B cell (primary cell): ENCODE data around the gene SLC35F3. TPM values are rescaled to one million over a fixed set of nuclear protein-coding genes. Genes with fewer than 3 reads are reported as not detected.

Experiments used
- ATAC-seq: fragments of 200-7000 bp; cut with Tn5 transposase; one replicate; pipeline ENCODE4 v1.10.0; 2021; ENCODE audit warnings: low read depth, mild to moderate bottlenecking, moderate number of reproducible peaks, moderate library complexity
- CTCF ChIA-PET: fragments of 350-600 bp; sonication (Branson Sonifier 250); formaldehyde crosslinking; loops from one replicate; lab custom pipeline; 2021; ENCODE audit warnings: antibody characterized with exemption, inconsistent platforms; lab: Charles Lee
- POLR2A ChIA-PET: fragments of 350-600 bp; sonication (Branson Sonifier 250); formaldehyde crosslinking; loops from one replicate; lab custom pipeline; 2021; ENCODE audit warnings: antibody characterized with exemption; lab: Charles Lee
- DNase-seq: peaks from one replicate; pipeline ENCODE4 v3.0.0; 2013
- H2AFZ ChIP-seq: 2 replicates; pipeline ENCODE4 v1.6.1; 2012; ENCODE audit warnings: mild to moderate bottlenecking, low read depth, low read length; ENCODE audit not compliant: insufficient read depth, poor library complexity, severe bottlenecking
- H3K27ac ChIP-seq, 2 donors: 1 replicate in 1 of 2; 2 replicates in 1 of 2; pipeline ENCODE4 v1.5.1; 2012 to 2013; ENCODE audit warnings: low read length in 2 of 2, mild to moderate bottlenecking in 2 of 2, moderate library complexity in 1 of 2
- H3K27me3 ChIP-seq, 4 experiments: fragments of 200-600 bp in 1 of 4; sonication (generic) in 1 of 4; replicated peaks in 1 of 4; 1 replicate in 2 of 4; 2 replicates in 2 of 4; pipeline versions ENCODE4 v1.6.1 to v1.7.0; 2013 to 2016; ENCODE audit warnings: low read length in 3 of 4, mild to moderate bottlenecking in 2 of 4, mixed read lengths in 1 of 4, moderate library complexity in 1 of 4; ENCODE audit not compliant: insufficient read depth in 4 of 4, control insufficient read depth in 3 of 4; ENCODE audit errors: control extremely low read depth in 1 of 4
- H3K36me3 ChIP-seq, 2 experiments: replicated peaks in 1 of 2; 1 replicate in 1 of 2; 2 replicates in 1 of 2; pipeline versions ENCODE4 v1.6.1 to v1.7.1; 2013; ENCODE audit warnings: low read length in 1 of 2; ENCODE audit not compliant: insufficient read depth in 2 of 2, control insufficient read depth in 1 of 2; ENCODE audit errors: control extremely low read depth in 1 of 2, extremely low read depth in 1 of 2
- H3K4me1 ChIP-seq, 2 donors: fragments of 200-600 bp in 1 of 2; sonication (generic) in 1 of 2; 1 replicate in 1 of 2; 2 replicates in 1 of 2; pipeline versions ENCODE4 v1.5.1 to v1.6.1; 2013 to 2017; ENCODE audit warnings: low read length in 2 of 2; ENCODE audit not compliant: control insufficient read depth in 2 of 2, insufficient read depth in 2 of 2
- H3K4me2 ChIP-seq: replicated peaks from 2 replicates; pipeline ENCODE3; 2012; ENCODE audit warnings: mild to moderate bottlenecking, low read depth, low read length; ENCODE audit not compliant: poor library complexity, severe bottlenecking
- H3K4me3 ChIP-seq, 5 experiments: fragments of 200-600 bp in 1 of 5; sonication (generic) in 1 of 5; 1 replicate in 3 of 5; 2 replicates in 2 of 5; pipeline versions ENCODE4 v1.5.1 to v1.7.0; 2011 to 2016; ENCODE audit warnings: low read length in 4 of 5, mild to moderate bottlenecking in 4 of 5, low read depth in 2 of 5, control low read depth in 1 of 5, moderate library complexity in 1 of 5; ENCODE audit not compliant: insufficient read depth in 1 of 5; ENCODE audit errors: control extremely low read depth in 1 of 5, extremely low read depth in 1 of 5
- H3K79me2 ChIP-seq: fragments of 200-600 bp; sonication (generic); one replicate; pipeline ENCODE4 v1.6.0; 2016; ENCODE audit warnings: low read length; ENCODE audit not compliant: control insufficient read depth, insufficient read depth
- H3K9ac ChIP-seq: fragments of 200-600 bp; sonication (generic); 2 replicates; pipeline ENCODE4 v1.6.1; 2017; ENCODE audit warnings: mild to moderate bottlenecking, low read length, moderate library complexity
- H3K9me3 ChIP-seq, 3 donors: one replicate each; pipeline versions ENCODE4 v1.6.1 to v1.7.1; 2013; ENCODE audit warnings: low read length in 2 of 3; ENCODE audit not compliant: control insufficient read depth in 2 of 3, insufficient read depth in 1 of 3; ENCODE audit errors: control extremely low read depth in 1 of 3
- H4K20me1 ChIP-seq: 2 replicates; pipeline ENCODE4 v1.6.0; 2012; ENCODE audit warnings: mild to moderate bottlenecking, low read length; ENCODE audit not compliant: insufficient read depth, control insufficient read depth, poor library complexity, severe bottlenecking
- H3K27ac Mint-ChIP-seq: one replicate; pipeline ENCODE4 v1.8.0; 2021; ENCODE audit warnings: mixed read lengths
- H3K27me3 Mint-ChIP-seq: one replicate; pipeline ENCODE4 v1.8.0; 2021; ENCODE audit warnings: mixed read lengths
- H3K4me1 Mint-ChIP-seq: one replicate; pipeline ENCODE4 v1.8.0; 2021; ENCODE audit warnings: mixed read lengths
- H3K4me3 Mint-ChIP-seq: one replicate; pipeline ENCODE4 v1.8.0; 2021; ENCODE audit warnings: mixed read lengths
- H3K9me3 Mint-ChIP-seq: one replicate; pipeline ENCODE4 v1.8.0; 2022; ENCODE audit warnings: mixed read lengths; ENCODE audit not compliant: insufficient read depth
- EZH2 ChIP-seq: IDR thresholded peaks from 2 replicates; pipeline ENCODE4 v1.6.1; 2012; ENCODE audit warnings: borderline replicate concordance, low read depth, mild to moderate bottlenecking, moderate library complexity, low read length; ENCODE audit not compliant: insufficient read depth, poor library complexity, severe bottlenecking
- WGBS: methylation state at CpG from one replicate; pipeline ENCODE4 v1.1.5; 2013; ENCODE audit warnings: missing lambda C conversion rate; ENCODE audit not compliant: insufficient coverage; 5-methylcytosine and 5-hydroxymethylcytosine counted together
- intact Hi-C: fragments of 100-400 bp; cut with micrococcal nuclease; formaldehyde crosslinking; loops from one replicate; pipeline ENCODE4 v1.10.0; 2022
- polyA plus RNA-seq: library from polyadenylated mRNA; depleted of rRNA; stranded (reverse); fragments of >200 nt; gene quantifications from 2 replicates; pipeline ENCODE4 v1.2.3, GENCODE V29; 2012
- total RNA-seq, 2 donors: library from RNA; stranded (reverse); fragments of 120-200 nt in 1 of 2; gene quantifications; 1 replicate in 1 of 2; 2 replicates in 1 of 2; pipeline versions ENCODE4 v1.2.3 to v1.2.4, GENCODE V29; 2013 to 2022
- TF ChIP-seq, protein P1 (sequence below): fragments of 200-600 bp; IDR thresholded peaks from one replicate; pipeline ENCODE4 v1.8.0; 2022; ENCODE audit warnings: antibody characterized with exemption, mild to moderate bottlenecking

The SLC35F3 gene
- total and polyA plus RNA-seq, 2 donors (not counting 1 experiment from before 2014, with no cell fraction given) = not detected

DNA sequence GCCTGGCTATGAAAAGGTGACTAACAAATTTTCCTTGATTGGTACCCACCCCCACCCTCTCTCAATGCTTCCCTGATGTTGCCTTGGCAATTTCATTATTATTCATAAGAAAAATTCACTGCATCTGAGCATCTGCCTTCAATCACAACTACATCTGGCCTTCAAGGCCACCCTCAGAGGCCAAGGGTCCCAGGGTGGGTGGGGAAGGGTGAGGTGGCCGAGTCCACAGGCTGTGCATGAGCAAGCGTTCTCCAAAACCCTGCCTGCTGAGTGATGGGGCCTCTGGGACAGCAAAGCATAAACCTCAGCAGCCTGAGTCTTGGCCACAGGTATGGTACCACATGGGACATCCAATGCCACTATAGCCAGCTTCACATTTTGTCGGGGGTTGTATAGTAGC lies 198.7 kb downstream of the SLC35F3 start:
- POLR2A ChIA-PET = no interaction called here
- Histone ChIP-seq H3K9ac (no peak overlapping the region), H4K20me1 (no peaks in the 10 kb centered on the region), H3K27ac (no peak overlapping the region), H3K79me2 (no peaks in the 10 kb centered on the region), H3K36me3 (no peaks in the 10 kb centered on the region), H3K4me2 (no peak overlapping the region), H2AFZ (no peak overlapping the region), H3K9me3 (peaks cover 0 to 1% (median 0%) of the 10 kb centered on the region in 3 donors), H3K4me3 (no peak overlapping the region), H3K27me3 (peaks cover 0 to 6% (median 0%) of the 10 kb centered on the region in 4 experiments), H3K4me1 (no peaks in the 10 kb centered on the region)
- no peak overlapping the region for H3K27ac Mint-ChIP-seq
- H3K4me3 Mint-ChIP-seq = no peak overlapping the region
- 94% methylated on average over 2 of the region's 3 CpGs for WGBS
- intact Hi-C loops = no loop called here
- CTCF ChIA-PET = interaction anchor here (0.8 kb wide), 1 partner anchor 11 kb away, joined by 3 read pairs; no protein-coding TSS in a partner anchor
- no peak for DNase-seq
- no peaks in the 10 kb centered on the region for H3K9me3 Mint-ChIP-seq
- H3K27me3 Mint-ChIP-seq = peaks cover 28% of the 10 kb centered on the region
- ATAC-seq = no peak
- TF ChIP-seq EZH2 = no peak
- TF ChIP-seq, protein P1, sequence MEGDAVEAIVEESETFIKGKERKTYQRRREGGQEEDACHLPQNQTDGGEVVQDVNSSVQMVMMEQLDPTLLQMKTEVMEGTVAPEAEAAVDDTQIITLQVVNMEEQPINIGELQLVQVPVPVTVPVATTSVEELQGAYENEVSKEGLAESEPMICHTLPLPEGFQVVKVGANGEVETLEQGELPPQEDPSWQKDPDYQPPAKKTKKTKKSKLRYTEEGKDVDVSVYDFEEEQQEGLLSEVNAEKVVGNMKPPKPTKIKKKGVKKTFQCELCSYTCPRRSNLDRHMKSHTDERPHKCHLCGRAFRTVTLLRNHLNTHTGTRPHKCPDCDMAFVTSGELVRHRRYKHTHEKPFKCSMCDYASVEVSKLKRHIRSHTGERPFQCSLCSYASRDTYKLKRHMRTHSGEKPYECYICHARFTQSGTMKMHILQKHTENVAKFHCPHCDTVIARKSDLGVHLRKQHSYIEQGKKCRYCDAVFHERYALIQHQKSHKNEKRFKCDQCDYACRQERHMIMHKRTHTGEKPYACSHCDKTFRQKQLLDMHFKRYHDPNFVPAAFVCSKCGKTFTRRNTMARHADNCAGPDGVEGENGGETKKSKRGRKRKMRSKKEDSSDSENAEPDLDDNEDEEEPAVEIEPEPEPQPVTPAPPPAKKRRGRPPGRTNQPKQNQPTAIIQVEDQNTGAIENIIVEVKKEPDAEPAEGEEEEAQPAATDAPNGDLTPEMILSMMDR = no peak
- H3K4me1 Mint-ChIP-seq = no peaks in the 10 kb centered on the region

DNA sequence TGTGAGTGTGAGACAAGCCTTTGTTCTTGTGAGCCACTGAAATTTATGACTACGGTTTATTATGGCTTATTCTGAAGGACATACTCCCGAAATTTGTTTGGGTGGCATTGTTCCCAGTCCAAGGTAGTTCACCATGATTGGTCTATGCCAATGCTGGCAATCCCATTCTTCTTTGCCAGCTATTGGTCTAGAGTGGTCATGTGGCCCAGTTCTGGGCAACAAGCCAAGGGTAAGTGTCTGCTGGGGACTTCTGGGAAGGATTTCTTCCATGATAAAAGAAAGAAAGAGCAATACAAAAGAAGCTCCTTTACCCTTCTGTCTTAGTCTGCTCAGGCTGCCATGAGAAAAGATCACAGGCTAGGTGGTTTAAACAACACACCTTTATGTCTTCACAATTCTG lies 201.6 kb downstream of the SLC35F3 start:
- POLR2A ChIA-PET = no interaction called here
- Histone ChIP-seq H3K9ac (no peak overlapping the region), H3K4me1 (no peaks in the 10 kb centered on the region), H3K27ac (no peak overlapping the region), H3K79me2 (no peaks in the 10 kb centered on the region), H3K4me3 (no peak overlapping the region), H2AFZ (no peak overlapping the region), H3K9me3 (peaks cover 0 to 1% (median 0%) of the 10 kb centered on the region in 3 donors), H3K27me3 (peaks cover 0 to 9% (median 0%) of the 10 kb centered on the region in 4 experiments), H4K20me1 (no peaks in the 10 kb centered on the region), H3K4me2 (no peak overlapping the region), H3K36me3 (no peaks in the 10 kb centered on the region)
- Mint-ChIP-seq H3K4me1 (no peaks in the 10 kb centered on the region), H3K27ac (no peak overlapping the region), H3K9me3 (no peaks in the 10 kb centered on the region), H3K4me3 (no peak overlapping the region), H3K27me3 (peaks cover 23% of the 10 kb centered on the region)
- intact Hi-C loops = no loop called here
- WGBS = 75% methylated on average over 2 of the region's 2 CpGs
- no peak for DNase-seq
- TF ChIP-seq, protein P1 = no peak
- no peak for TF ChIP-seq EZH2
- CTCF ChIA-PET = interaction anchor here (1.3 kb wide), 2 partner anchors 8 to 19 kb away, joined by 3 to 5 read pairs; no protein-coding TSS in a partner anchor
- ATAC-seq = no peak
